HG03196 (cell line): ENCODE measurements around the gene METTL1.
"Not testable (repeated sequence)": the region's sequence is repeated elsewhere in the genome, so short reads cannot be mapped to it uniquely, and the experiment has no call there.

ENCODE experiments used
- ATAC-seq: cut with Tn5 transposase; IDR thresholded peaks from one replicate; pipeline ENCODE4 v1.9.1; 2021; ENCODE audit not compliant: unreplicated experiment

The METTL1 gene

DNA sequence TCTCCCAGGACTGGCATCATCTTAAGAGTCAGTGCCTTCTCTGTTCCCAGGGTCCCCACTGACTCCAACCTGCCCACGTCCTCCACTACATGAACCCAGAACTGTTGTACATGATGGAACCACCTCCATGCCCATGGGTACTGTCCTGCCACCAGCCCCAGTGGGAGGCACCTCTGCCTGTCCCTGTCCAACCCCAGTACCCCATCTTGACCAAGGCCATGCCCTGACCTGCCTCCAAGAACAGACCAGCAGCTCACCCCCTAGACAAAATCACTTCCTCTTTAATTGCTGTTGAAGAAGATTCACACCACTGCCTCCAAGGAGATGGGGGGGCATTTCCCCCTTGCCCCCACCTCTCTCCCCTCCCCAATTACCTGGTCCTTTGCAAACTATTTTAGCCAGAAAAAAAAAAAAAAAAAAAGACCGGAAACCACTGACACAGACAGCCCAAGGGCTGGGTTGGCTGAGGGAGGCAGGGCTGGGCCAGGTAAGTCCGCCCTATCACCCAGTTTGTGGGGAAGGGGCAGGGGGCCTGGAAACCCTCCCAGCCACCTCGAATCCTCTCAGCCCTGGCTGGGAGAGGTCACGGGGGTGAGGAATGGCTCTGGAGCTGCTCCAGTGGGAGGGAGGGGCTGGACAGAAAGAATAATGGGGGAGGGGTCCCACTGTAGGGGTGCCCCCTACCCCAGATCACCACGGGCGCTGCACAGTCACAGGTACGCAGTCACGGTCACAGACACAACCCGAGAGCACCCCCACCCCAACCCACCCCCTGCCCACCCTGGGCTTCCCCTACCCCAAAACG, 46.8 kb downstream of the METTL1 start:
- no peak for ATAC-seq

DNA sequence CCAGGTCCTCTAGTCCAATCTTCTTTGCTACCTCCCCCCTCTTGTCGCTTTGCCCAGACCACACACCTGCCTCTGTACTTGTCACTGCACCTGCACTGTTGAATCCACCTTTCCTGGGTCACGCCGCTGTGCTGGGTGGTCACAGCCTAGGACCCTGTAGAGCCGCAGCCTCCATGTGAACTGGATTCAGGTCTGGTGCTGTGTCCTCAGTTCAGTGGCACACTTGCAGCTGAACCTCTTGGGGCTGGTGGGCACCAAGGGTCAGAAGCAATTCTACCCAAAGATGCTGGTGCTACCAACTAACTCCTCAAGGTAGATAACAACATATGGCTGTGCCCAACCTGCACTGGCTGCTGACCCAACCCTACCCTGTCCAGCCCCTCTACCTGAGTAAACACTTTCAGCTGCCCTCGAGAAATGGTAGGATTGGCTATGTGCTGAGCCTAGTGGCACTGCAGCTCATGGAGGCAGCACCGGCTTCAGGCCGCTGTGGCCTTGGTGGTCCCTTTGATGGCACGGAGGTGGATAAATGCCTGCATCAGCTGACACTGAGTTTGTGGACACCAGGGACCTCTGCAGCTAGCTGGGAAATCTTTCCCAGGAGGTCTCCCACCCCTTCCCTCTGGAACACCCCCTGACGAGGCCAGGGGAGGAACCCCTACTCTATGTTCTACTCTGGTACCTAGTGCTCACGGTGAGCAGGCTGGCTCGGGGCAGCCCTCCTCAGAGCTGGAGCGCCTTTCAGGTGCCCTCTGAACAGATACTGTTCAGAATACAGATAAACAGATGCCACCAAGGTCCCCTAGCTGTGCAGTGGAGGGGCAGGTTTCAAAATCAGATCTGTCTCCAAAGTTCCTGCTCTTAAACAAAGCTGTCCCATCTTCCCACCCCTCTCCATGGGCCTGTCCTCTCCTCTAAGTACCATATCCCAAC, 47.6 kb downstream of the METTL1 start:
- ATAC-seq, result no peak

DNA sequence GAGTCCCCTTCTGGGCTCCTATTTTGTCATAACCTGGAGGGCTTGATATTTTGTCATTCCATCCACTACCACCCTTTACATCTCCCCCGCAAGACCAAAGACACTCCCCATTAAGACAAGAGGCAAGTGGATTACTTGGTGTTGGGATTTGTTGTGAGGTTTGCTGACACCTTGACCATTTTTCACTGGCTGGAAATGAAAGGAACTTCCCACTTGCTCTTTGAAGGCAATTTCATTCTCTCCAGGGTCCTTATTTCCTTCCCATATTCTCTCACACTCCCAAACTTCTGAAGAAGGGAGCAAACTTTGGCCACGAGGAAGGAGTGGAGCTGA, 48.3 kb downstream of the METTL1 start:
- ATAC-seq, result no peak

DNA sequence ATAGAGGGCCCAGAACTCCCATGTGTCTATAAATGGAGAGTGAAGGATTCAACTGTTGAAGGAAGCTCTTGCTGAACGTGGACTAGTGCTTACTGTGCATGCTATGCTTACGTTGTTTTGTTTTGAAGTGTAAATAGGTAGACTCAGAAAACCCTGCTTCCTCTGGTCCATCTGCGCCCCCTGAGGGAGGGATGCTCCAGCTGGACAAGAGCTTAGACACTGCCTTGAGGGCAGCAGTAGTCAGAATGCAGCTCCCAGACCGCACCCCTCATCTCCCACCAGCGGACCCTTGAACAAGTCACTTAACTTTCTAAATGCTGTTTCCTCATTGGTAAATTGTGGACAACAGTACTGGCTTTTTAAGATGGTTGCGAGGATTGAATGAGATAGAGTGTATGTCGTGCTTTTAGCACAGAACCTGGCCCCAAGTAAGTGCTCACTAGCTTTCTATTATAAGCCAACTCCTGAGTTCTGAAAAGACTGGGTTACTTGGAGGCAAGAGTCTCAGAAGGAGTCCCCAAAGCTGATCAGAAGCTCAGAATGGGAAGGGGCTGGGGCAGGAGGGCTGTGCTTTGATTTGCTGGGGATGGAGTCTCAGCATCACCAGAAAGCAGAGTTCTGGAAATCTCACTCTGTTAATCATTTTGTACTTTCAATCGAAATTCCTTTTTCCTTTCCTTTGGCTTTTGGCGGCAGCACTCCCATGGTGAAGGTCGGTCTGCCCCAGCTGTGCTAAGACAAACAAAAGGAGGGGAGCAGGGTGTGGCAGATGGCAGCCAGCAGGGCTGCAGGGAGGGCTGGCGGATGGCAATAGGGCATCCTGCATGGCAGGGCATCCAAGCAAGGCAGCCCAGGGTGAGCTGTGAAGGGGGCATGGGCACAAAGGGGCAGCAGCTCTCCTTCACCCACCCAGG, 48.9 kb downstream of the METTL1 start:
- no peak for ATAC-seq

DNA sequence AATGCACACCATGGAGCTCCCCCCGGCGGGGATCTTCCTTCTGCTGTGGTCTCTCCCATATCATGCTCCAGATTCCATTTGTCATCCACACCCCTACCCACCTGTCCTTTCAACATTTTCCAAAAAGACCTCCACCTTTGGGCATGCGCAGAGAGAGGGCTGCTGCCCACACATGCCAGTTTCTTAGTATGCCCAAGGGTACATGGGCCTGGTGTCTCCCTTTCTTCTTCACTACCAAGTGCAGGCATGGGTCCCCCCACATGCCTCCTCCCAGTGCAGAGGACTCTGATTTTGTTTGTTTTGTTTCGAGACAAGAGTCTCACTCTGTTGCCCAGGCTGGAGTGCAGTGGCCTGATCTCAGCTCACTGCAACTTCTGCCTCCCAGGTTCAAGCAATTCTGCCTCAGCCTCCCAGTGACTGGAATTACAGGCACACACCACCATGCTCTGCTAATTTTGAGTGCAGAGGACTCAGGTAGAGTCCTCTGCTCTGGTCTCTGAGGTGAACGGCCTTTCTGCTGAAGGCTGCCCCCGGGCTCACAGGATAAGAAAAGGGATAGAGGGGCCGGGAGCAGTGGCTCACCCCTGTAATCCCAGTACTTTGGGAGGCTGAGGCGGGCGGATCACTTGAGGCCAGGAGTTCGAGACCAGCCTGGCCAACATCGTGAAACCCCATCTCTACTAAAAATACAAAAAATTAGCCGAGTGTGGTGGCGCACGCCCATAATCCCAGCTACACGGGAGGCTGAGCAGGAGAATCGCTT, 49.9 kb downstream of the METTL1 start:
- ATAC-seq, result not testable (repeated sequence)

DNA sequence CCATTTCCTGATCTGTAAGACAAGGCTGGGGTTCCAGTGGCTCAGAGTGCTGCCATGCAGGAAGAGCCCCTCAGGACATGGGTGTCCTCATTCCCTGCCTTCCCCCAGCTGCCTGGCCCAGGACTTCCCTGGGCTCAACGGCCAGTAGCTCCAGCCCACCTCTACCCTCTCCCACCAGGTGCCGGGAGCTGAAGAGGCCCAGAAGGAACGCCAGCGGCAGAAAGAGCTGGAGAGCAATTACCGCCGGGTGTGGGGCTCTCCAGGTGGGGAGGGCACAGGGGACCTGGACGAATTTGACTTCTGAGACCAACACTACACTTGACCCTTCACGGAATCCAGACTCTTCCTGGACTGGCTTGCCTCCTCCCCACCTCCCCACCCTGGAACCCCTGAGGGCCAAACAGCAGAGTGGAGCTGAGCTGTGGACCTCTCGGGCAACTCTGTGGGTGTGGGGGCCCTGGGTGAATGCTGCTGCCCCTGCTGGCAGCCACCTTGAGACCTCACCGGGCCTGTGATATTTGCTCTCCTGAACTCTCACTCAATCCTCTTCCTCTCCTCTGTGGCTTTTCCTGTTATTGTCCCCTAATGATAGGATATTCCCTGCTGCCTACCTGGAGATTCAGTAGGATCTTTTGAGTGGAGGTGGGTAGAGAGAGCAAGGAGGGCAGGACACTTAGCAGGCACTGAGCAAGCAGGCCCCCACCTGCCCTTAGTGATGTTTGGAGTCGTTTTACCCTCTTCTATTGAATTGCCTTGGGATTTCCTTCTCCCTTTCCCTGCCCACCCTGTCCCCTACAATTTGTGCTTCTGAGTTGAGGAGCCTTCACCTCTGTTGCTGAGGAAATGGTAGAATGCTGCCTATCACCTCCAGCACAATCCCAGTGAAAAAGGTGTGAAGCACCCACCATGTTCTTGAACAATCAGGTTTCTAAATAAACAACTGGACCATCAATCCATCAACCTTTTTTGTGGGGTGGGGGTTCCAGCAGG, 51.0 kb downstream of the METTL1 start:
- no peak for ATAC-seq

DNA sequence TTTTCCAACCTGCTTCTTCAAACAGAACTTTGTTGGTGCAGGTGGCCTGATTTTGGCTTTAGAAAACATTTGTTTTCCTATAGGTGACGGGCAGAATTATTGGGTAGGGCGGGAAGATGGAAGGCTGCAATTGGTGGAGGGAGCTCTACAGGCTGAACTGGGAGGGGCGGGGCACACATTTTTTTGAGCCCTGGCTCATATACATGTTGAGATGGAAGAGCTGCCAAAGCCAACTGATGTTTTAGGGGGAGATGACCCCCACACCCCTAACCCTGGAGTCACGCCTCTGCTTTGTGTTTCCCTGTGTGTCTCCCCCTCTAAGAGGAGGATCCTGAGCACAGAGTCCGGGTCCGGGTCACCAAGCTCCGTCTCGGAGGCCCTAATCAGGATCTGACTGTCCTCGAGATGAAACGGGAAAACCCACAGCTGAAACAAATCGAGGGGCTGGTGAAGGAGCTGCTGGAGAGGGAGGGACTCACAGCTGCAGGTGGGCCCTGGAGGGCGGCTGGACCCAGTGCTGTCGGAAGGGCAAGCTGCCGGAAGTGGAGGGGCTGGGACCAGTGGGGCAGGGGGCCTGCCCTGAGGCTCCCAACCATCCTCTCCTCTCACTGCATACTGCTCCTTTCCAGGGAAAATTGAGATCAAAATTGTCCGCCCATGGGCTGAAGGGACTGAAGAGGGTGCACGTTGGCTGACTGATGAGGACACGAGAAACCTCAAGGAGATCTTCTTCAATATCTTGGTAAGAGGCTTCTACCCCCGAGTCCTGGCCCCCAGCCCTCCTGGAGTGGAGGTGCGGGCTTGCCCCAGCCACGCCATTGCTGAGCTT, 51.9 kb downstream of the METTL1 start:
- ATAC-seq, result no peak

DNA sequence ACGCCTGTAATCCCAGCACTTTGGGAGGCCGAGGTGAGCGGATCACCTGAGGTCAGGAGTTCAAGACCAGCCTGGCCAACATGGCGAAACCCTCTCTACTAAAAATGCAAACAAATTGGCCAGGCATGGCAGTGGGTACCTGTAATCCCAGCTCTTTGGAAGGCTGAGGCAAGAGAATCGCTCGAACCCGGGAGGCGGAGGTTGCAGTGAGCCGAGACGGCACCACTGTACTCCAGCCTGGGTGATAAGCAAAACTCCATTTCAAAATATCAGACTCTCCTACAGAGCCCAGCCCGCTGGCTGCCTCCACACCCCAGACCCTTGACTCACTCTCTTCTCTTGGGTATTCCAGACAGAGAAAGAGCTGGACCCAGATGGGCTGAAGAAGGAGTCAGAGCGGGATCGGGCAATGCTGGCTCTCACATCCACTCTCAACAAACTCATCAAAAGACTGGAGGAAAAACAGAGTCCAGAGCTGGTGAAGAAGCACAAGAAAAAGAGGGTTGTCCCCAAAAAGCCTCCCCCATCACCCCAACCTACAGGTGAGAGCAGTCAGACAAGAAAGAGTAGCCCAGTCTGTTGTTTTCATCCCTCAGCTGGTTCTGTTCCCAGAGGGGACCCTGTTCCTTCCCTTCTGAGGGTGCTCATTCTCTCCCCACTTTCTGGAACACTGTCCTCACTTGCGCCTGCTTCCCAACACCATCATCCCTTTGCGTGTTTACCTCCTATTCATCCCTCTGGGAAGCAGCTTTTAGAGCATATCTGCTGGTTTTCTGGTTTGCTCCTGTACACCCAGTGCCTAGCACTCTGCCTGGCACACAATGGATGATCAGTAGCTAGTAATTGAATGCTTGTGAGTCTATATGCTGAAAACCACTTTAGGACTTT, 53.0 kb downstream of the METTL1 start:
- ATAC-seq, result no peak
